Stimulated activated CD4-positive, alpha-beta T cell treated with anti-CD3 and anti-CD28 coated beads, Interleukin-4, amount 100 ng/mL, for 4 hours (primary cell): Measurements from ENCODE around the gene KLRD1.
"Not testable (repeated sequence)": the region's sequence is repeated elsewhere in the genome, so short reads cannot be mapped to it uniquely, and the experiment has no call there.

Experiments used
- DNase-seq, 2 experiments: peaks; one replicate each; pipeline ENCODE4 v3.0.0-alpha.2; 2020

The KLRD1 gene

DNA sequence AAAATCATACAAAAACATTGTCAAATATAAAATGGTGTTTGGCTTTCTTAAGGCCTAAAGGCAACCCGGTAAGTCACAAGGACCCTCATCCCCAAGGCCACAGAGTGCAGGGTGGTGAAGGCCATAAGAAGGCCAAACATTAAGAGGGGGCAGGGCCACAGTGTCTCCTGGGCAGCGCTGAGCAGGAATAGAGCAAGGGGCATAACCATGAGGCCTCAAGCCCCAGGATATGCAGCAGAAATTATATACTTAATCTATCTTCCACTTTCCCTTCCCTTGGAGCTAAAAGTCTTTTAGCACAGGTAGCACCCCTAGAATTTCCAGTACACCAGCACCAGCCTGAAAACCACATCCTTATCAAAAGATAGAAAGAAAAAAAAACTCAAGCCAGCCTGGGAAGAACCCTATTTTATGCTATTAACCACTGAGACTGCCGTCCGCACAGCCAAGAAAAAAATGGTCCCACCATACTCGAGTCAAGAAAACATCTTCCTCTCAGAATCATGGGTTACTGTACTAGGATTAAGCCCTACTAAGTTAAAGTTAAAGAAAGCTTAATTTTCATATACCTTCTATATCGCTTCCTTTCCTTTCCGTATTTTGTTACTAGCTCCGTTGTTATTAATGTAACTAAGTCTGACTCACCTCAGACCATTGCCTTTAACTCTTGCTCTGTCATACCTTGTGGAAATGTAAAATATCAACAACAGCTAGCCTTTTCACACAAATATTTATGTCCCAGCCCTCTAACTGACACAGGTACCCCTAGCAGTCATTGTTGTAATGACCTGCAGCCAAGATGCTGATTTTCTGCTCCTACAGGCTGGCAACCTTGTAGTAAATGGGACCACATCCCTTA, 62.1 kb downstream of the KLRD1 start:
- DNase-seq, result no peak

DNA sequence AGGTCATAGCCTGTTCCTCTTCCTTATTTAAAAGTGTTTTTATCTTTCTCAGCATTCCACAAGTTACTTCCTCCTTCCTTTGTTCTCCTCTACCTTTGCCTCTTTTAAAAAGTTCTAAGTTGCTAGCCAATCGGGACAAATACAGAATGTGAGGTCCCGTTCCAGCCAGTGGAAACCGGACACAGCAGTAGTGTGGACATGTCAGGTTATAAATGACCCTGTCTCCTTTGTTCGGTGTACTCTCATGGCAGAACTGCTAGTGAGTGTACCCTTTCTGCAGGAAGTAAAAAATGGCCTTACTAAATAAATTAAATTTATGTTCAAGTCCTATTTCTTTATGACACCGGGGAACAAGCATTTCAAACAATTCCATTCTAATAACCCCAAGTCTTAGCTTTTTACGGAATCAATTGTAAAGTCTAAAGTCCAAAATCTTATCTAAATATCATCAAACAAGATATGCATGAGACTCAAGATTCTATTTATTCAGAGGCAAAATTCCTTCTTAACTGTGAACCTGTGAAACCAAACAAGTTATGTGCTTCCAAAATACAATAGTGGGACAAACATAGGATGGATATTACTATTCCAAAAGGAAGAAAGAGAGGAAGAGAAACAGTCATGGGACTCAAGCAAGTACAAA, 64.3 kb downstream of the KLRD1 start:
- not testable (repeated sequence) for DNase-seq

DNA sequence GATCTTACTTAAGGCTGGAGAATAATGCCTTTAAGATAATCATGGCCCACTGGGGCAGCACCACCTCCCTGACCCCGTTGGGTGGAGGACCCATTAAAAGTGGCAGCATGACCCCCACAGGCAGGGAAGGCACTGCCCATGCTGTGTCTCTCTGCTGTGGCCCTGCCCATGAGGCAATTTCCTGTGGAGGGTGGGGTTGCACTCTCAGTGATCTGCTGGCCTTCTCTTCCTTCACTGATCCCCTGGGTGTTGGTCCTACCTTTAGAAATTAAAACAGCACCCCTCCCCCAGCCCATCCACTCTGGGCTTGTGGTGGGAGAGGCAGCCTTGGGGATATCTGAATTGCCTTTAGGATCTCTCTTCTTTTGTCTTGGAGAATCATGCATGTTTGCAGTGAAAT, 64.9 kb downstream of the KLRD1 start:
- no peak for DNase-seq

DNA sequence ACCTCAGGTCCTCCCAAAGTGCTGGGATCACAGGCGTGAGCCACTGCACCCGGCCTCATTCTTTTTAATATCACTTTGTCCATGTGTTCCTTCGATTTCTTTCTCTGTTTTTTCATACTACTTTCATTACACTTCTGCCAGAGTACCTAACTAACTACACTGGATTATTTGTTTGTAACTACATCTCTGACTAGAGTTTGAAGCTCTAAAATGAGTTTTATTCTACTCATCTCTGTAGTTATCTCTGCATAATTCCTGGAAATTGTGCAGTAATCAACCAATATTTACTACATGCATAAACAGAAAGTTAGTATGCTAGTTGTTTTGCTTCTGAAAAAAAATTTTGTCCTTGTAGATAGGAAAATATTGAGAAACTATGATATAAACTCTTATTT, 67.0 kb downstream of the KLRD1 start:
- DNase-seq, result no peak

DNA sequence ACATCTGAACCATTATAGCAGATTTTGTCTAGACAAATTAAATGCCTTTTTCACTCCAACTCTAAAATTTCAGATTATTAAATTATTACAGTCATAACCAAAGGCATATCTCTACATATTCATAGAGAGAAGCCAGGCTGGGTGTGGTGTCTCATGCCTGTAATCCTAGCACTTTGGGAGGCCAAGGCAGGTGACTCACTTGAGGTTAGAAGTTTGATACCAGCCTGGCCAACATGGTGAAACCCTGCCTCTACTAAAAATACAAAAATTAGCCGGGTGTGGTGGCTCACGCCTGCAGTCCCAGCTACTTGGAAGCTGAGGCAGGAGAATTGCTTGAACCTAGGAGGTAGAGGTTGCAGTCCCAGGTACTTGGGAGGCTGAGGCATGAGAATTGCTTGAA, 71.1 kb downstream of the KLRD1 start:
- not testable (repeated sequence) for DNase-seq
